ENCODE measurements around the gene BAHCC1. TPM values are rescaled to one million over a fixed set of nuclear protein-coding genes. Genes with fewer than 3 reads are reported as not detected.

Gene BAHCC1
- total RNA-seq, 1 experiment from 2014 or later, result 3.1 TPM

DNA sequence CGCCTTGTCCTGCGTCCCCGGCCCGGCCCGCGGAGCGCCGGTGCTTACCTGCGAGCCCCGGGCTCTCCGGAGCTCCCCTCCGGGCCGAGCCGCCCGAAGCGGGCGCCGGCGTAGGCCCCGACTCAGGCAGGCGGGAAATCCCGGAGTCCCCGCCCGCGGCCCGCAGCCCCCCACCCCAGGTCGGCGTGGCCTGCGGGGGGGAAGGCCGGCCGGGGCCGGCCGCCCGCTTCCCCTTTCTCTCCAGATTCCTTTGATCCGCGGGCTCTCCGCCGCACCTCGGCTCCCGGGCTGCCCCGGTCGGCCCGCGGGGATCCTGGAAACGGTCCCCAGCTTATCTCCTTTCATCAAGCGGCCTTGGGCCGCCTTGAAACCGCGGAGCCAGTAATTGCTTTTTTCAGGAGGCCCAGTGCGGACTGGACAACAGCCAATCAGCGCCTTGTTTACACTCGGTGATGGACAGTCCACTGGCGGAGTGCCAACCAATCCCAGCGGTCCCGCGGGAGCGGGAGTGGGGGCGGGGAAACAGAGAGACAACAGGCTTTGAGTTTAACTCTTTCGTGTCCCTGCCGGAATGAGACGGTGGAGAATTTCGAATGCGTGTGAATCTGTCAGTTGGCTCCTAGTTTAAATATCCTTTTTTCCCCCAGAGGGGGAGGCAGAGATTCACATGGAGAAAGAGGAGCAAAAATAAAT lies 1.4 kb upstream of the BAHCC1 start:
- H3K79me2 ChIP-seq (ENCODE audit: insufficient read depth, low read length), result no peaks in the 10 kb centered on the region
- no peak overlapping the region for H4K8ac ChIP-seq (replicated peaks; ENCODE audit: insufficient read length, low read depth, low read length)
- H3K23me2 ChIP-seq (ENCODE audit: insufficient read length, low read depth, low read length, poor library complexity, severe bottlenecking), result peaks cover 37% of the 10 kb centered on the region
- no peak overlapping the region for H2BK12ac ChIP-seq (ENCODE audit: insufficient read length, low read depth, low read length)
- H3K14ac ChIP-seq (ENCODE audit: insufficient read depth, low read length), result no peak overlapping the region
- Mint-ChIP-seq H3K36me3 (ENCODE audit: insufficient read depth in 1 of 3, low read depth in 3 of 3) (peaks cover 0 to 6% (median 4%) of the 10 kb centered on the region in 3 experiments; a peak in 3 of 7 replicates), H3K4me3 (peak overlapping the region; percentile 64 to 84), H3K9me3 (peaks cover 0 to 4% of the 10 kb centered on the region in 2 experiments; a peak in 1 of 5 replicates), H3K4me1 (peaks cover 25 to 58% of the 10 kb centered on the region in 2 experiments), H3K27me3 (ENCODE audit: low read depth) (peaks cover 61% of the 10 kb centered on the region), H3K27ac (no peak overlapping the region)
- TF ChIP-seq, protein P1, sequence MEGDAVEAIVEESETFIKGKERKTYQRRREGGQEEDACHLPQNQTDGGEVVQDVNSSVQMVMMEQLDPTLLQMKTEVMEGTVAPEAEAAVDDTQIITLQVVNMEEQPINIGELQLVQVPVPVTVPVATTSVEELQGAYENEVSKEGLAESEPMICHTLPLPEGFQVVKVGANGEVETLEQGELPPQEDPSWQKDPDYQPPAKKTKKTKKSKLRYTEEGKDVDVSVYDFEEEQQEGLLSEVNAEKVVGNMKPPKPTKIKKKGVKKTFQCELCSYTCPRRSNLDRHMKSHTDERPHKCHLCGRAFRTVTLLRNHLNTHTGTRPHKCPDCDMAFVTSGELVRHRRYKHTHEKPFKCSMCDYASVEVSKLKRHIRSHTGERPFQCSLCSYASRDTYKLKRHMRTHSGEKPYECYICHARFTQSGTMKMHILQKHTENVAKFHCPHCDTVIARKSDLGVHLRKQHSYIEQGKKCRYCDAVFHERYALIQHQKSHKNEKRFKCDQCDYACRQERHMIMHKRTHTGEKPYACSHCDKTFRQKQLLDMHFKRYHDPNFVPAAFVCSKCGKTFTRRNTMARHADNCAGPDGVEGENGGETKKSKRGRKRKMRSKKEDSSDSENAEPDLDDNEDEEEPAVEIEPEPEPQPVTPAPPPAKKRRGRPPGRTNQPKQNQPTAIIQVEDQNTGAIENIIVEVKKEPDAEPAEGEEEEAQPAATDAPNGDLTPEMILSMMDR (conservative IDR thresholded peaks at IDR 0.05), result peak; percentile 25; the same call in 1 of the 3 replicates
- H3K27me3 ChIP-seq (ENCODE audit: insufficient read depth, low read length), result peaks cover 48% of the 10 kb centered on the region
- no peak overlapping the region for H4K91ac ChIP-seq (ENCODE audit: insufficient read length, low read depth, low read length)
- no peak overlapping the region for H3T11ph ChIP-seq (ENCODE audit: low read length)
- no peak overlapping the region for H2BK5ac ChIP-seq (ENCODE audit: insufficient read length, low read length)
- WGBS (ENCODE audit: extremely low coverage, insufficient read length, low lambda C conversion rate), result no CpG with 5 or more reads among the region's 63 CpGs
- H3K18ac ChIP-seq (ENCODE audit: insufficient read length, low read depth, low read length), result no peak overlapping the region
- no peaks in the 10 kb centered on the region for H4K20me1 ChIP-seq (ENCODE audit: control insufficient read depth, insufficient read depth, insufficient read length)
- no peak overlapping the region for H3K9ac ChIP-seq (ENCODE audit: extremely low read depth, insufficient read length, low read length)
- H2AK5ac ChIP-seq (ENCODE audit: insufficient read length, low read length), result no peak overlapping the region
- no peaks in the 10 kb centered on the region for H3K79me1 ChIP-seq (ENCODE audit: insufficient read depth, low read depth, low read length, poor library complexity, severe bottlenecking)
- no peak overlapping the region for H2AFZ ChIP-seq (ENCODE audit: low read length)
- H3K4ac ChIP-seq (ENCODE audit: low read depth, low read length), result no peak overlapping the region
- H3K56ac ChIP-seq (ENCODE audit: insufficient read length, low read depth, low read length), result no peak overlapping the region
- no peak overlapping the region for H3K23ac ChIP-seq (ENCODE audit: insufficient read length, low read depth, low read length)
- H3K4me2 ChIP-seq (ENCODE audit: insufficient read depth, insufficient read length, low read length), result peak overlapping the region; percentile 40
- no peak overlapping the region for H2BK120ac ChIP-seq (ENCODE audit: low read depth, low read length, poor library complexity, severe bottlenecking)
- H3K9me3 ChIP-seq (ENCODE audit: control insufficient read depth, low read depth, low read length), result no peaks in the 10 kb centered on the region
- DNase-seq, result peak; percentile 100
- no peak overlapping the region for H4K5ac ChIP-seq (ENCODE audit: insufficient read length, low read depth, low read length)
- H2BK15ac ChIP-seq (ENCODE audit: low read depth, low read length), result no peak overlapping the region
- H3K27ac ChIP-seq (ENCODE audit: insufficient read length, low read depth, low read length), result no peak overlapping the region
- H2BK20ac ChIP-seq (ENCODE audit: low read depth, low read length, poor library complexity, severe bottlenecking), result no peak overlapping the region
- no peaks in the 10 kb centered on the region for H3K4me1 ChIP-seq (ENCODE audit: insufficient read depth, low read length)
